DMS114 treated with DMSO at 0.1 percent for 48 hours (cell line): ENCODE results near the gene CHD8.
A peak's percentile ranks its signal among the peaks of the same experiment; 100 is the strongest.
"Not testable (repeated sequence)": the region's sequence is repeated elsewhere in the genome, so short reads cannot be mapped to it uniquely, and the experiment has no call there.

Experiments
- DNase-seq: peaks from one replicate; lab custom pipeline; 2025; ENCODE audit not compliant: unreplicated experiment; lab: John Stamatoyannopoulos, UW

Gene CHD8

GRCh38 chr14:21436567-21437062 is 19.3 kb downstream of the CHD8 start:
- no peak for DNase-seq

GRCh38 chr14:21431126-21431525 is 24.8 kb downstream of the CHD8 start:
- DNase-seq, result no peak

- DNase-seq, result no peak
These were observed 27.0 kb downstream of the CHD8 start for GRCh38 chr14:21428930-21429329.

- no peak for DNase-seq
These were observed 29.2 kb downstream of the CHD8 start for GRCh38 chr14:21426692-21427091.

- no peak for DNase-seq
These were observed 36.4 kb downstream of the CHD8 start for GRCh38 chr14:21419528-21419927.

- no peak for DNase-seq
These were observed 40.6 kb downstream of the CHD8 start for GRCh38 chr14:21415329-21415728.

GRCh38 chr14:21414137-21414631 is 41.7 kb downstream of the CHD8 start:
- no peak for DNase-seq

GRCh38 chr14:21408147-21408546 is 47.8 kb downstream of the CHD8 start:
- DNase-seq, result no peak

GRCh38 chr14:21406213-21406612 is 49.7 kb downstream of the CHD8 start:
- no peak for DNase-seq

GRCh38 chr14:21405097-21405496 is 50.8 kb downstream of the CHD8 start:
- no peak for DNase-seq

GRCh38 chr14:21399311-21399870 is 56.5 kb downstream of the CHD8 start:
- no peak for DNase-seq

GRCh38 chr14:21398901-21399300 is 57.0 kb downstream of the CHD8 start:
- no peak for DNase-seq

- DNase-seq, result no peak
These were observed 60.5 kb downstream of the CHD8 start for GRCh38 chr14:21395450-21395849.

- no peak for DNase-seq
These were observed 70.6 kb downstream of the CHD8 start for GRCh38 chr14:21385188-21385904.

GRCh38 chr14:21384494-21384851 is 71.5 kb downstream of the CHD8 start:
- DNase-seq, result no peak

GRCh38 chr14:21383848-21384493 is 72.0 kb downstream of the CHD8 start, which contains the start of gene SUPT16H:
SUPT16H (minus strand) TSS chr14:21384019; CDS start chr14:21383927, 92 bp downstream.
- DNase-seq, result peak; percentile 93

- DNase-seq, result peak; percentile 46
These were observed 72.8 kb downstream of the CHD8 start for GRCh38 chr14:21382886-21383847.

GRCh38 chr14:21382095-21382494 is 73.8 kb downstream of the CHD8 start:
- DNase-seq, result no peak

GRCh38 chr14:21379338-21379737 is 76.6 kb downstream of the CHD8 start:
- no peak for DNase-seq

- no peak for DNase-seq
These were observed 81.9 kb downstream of the CHD8 start for GRCh38 chr14:21373980-21374379.

GRCh38 chr14:21372814-21373213 is 83.1 kb downstream of the CHD8 start:
- not testable (repeated sequence) for DNase-seq
